OCI-LY1 (cell line): Measurements from ENCODE around the gene PRRT1.

Experiments used
- H2AFZ ChIP-seq: fragments of 200-600 bp; sonication (generic), shearing (Covaris generic); 2 replicates; pipeline ENCODE4 v1.6.0; 2014; ENCODE audit warnings: antibody characterized with exemption, mild to moderate bottlenecking, low read length
- H3F3A ChIP-seq: fragments of 200-600 bp; sonication (generic), shearing (Covaris generic); 2 replicates; pipeline ENCODE4 v1.6.0; 2014; ENCODE audit warnings: mild to moderate bottlenecking, antibody characterized with exemption, low read length, moderate library complexity; ENCODE audit not compliant: insufficient read depth
- H3K27ac ChIP-seq: fragments of 200-600 bp; sonication (generic); 2 replicates; pipeline ENCODE4 v1.5.1; 2014; ENCODE audit warnings: low read length, mixed run types, mild to moderate bottlenecking, low read depth; ENCODE audit not compliant: poor library complexity, severe bottlenecking
- H3K27me3 ChIP-seq: fragments of 200-600 bp; sonication (generic); 2 replicates; pipeline ENCODE4 v1.6.0; 2014; ENCODE audit warnings: antibody characterized with exemption, mild to moderate bottlenecking, low read length, moderate library complexity; ENCODE audit not compliant: insufficient read depth
- H3K36me3 ChIP-seq: fragments of 200-600 bp; sonication (generic); 2 replicates; pipeline ENCODE4 v1.6.1; 2014; ENCODE audit warnings: mild to moderate bottlenecking, antibody characterized with exemption, low read length, moderate library complexity, mixed read lengths; ENCODE audit not compliant: insufficient read depth
- H3K4me1 ChIP-seq: fragments of 200-600 bp; sonication (generic); 2 replicates; pipeline ENCODE4 v1.5.1; 2014; ENCODE audit warnings: mild to moderate bottlenecking, low read length, moderate library complexity; ENCODE audit not compliant: insufficient read depth, severe bottlenecking
- H3K4me2 ChIP-seq: fragments of 200-600 bp; sonication (generic), shearing (Covaris generic); 2 replicates; pipeline ENCODE4 v1.6.1; 2014; ENCODE audit warnings: low read length
- H3K4me3 ChIP-seq: fragments of 200-600 bp; sonication (generic); 2 replicates; pipeline ENCODE4 v1.5.1; 2014; ENCODE audit warnings: low read length, low read depth, mild to moderate bottlenecking, mixed read lengths; ENCODE audit not compliant: poor library complexity, severe bottlenecking
- H3K79me2 ChIP-seq: fragments of 200-600 bp; shearing (Covaris generic); 2 replicates; pipeline ENCODE4 v1.6.1; 2016; ENCODE audit warnings: mixed run types, low read length, mixed read lengths; ENCODE audit not compliant: insufficient read depth
- H3K9ac ChIP-seq: fragments of 200-600 bp; sonication (generic), shearing (Covaris generic); 2 replicates; pipeline ENCODE4 v1.6.1; 2014; ENCODE audit warnings: mild to moderate bottlenecking, low read length, mixed read lengths
- H3K9me2 ChIP-seq: fragments of 200-600 bp; sonication (generic), shearing (Covaris generic); 2 replicates; pipeline ENCODE4 v1.6.1; 2014; ENCODE audit warnings: low read depth, mild to moderate bottlenecking, low read length, mixed read lengths
- H3K9me3 ChIP-seq: fragments of 200-600 bp; shearing (Covaris generic); 2 replicates; pipeline ENCODE4 v1.6.1; 2014; ENCODE audit warnings: low read length, mixed read lengths
- H4K20me1 ChIP-seq: fragments of 200-600 bp; sonication (generic), shearing (Covaris generic); 2 replicates; pipeline ENCODE4 v1.6.0; 2016; ENCODE audit warnings: mild to moderate bottlenecking, low read length; ENCODE audit not compliant: insufficient read depth
- EZH2 ChIP-seq: fragments of 200-600 bp; sonication (generic), shearing (Covaris generic); IDR thresholded peaks from 2 replicates; pipeline ENCODE4 v1.8.0; 2017; ENCODE audit warnings: borderline replicate concordance, mixed run types, mild to moderate bottlenecking, antibody characterized with exemption, low read length, moderate library complexity, mixed read lengths
- TF ChIP-seq, protein P1 (sequence below): fragments of 200-600 bp; sonication (generic), shearing (Covaris generic); IDR thresholded peaks from 2 replicates; pipeline ENCODE4 v1.5.1; 2017; ENCODE audit warnings: mild to moderate bottlenecking, antibody characterized with exemption, low read length, moderate library complexity, mixed read lengths

The PRRT1 gene

DNA sequence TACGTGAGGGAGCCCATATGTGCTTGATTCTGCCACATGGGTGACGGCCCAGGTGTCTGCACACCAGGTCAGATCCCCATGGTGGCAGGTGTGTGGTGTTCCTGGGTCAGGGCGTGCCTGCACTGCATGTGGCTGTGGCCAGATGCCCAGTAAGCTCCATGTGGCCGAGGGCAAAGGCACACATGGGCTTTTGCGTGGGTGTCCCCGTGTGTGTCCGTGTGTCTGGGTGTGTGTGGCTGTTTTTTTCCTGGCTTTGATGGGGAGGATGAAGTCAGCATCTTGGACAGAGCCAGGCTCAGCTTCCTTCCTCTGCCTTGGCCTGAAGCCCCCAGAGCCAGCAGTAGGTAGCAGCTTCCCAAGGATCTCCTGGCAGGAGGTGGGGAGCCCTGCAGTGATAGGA lies 41.1 kb downstream of the PRRT1 start:
- H3K27me3 ChIP-seq, result no peaks in the 10 kb centered on the region
- H3K36me3 ChIP-seq, result peaks cover 8% of the 10 kb centered on the region
- no peak overlapping the region for H2AFZ ChIP-seq
- H3K4me3 ChIP-seq, result no peak overlapping the region
- no peaks in the 10 kb centered on the region for H3F3A ChIP-seq
- H3K9ac ChIP-seq, result no peak overlapping the region
- H3K79me2 ChIP-seq, result no peaks in the 10 kb centered on the region
- TF ChIP-seq EZH2, result no peak
- TF ChIP-seq, protein P1, sequence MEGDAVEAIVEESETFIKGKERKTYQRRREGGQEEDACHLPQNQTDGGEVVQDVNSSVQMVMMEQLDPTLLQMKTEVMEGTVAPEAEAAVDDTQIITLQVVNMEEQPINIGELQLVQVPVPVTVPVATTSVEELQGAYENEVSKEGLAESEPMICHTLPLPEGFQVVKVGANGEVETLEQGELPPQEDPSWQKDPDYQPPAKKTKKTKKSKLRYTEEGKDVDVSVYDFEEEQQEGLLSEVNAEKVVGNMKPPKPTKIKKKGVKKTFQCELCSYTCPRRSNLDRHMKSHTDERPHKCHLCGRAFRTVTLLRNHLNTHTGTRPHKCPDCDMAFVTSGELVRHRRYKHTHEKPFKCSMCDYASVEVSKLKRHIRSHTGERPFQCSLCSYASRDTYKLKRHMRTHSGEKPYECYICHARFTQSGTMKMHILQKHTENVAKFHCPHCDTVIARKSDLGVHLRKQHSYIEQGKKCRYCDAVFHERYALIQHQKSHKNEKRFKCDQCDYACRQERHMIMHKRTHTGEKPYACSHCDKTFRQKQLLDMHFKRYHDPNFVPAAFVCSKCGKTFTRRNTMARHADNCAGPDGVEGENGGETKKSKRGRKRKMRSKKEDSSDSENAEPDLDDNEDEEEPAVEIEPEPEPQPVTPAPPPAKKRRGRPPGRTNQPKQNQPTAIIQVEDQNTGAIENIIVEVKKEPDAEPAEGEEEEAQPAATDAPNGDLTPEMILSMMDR, result no peak
- no peaks in the 10 kb centered on the region for H3K9me3 ChIP-seq
- H3K4me1 ChIP-seq, result no peaks in the 10 kb centered on the region
- H4K20me1 ChIP-seq, result no peaks in the 10 kb centered on the region
- no peak overlapping the region for H3K4me2 ChIP-seq
- no peaks in the 10 kb centered on the region for H3K9me2 ChIP-seq
- H3K27ac ChIP-seq, result no peak overlapping the region

GRCh38 chr6:32109765-32110160 lies 42.0 kb downstream of the PRRT1 start:
- Histone ChIP-seq H3K9me3 (no peaks in the 10 kb centered on the region), H3F3A (no peaks in the 10 kb centered on the region), H3K27me3 (0 out of 2 replicates have a peak, but pooled peaks cover 3% of the 10 kb centered on the region), H3K4me2 (no peak overlapping the region), H4K20me1 (no peaks in the 10 kb centered on the region), H3K9me2 (no peaks in the 10 kb centered on the region), H3K79me2 (no peaks in the 10 kb centered on the region), H3K4me3 (no peak overlapping the region), H3K9ac (no peak overlapping the region), H3K4me1 (no peaks in the 10 kb centered on the region), H3K27ac (no peak overlapping the region), H2AFZ (no peak overlapping the region), H3K36me3 (peaks cover 2% of the 10 kb centered on the region; the same call in 1 of the 2 replicates)
- TF ChIP-seq, protein P1, result no peak
- TF ChIP-seq EZH2, result no peak

- no peaks in the 10 kb centered on the region for H4K20me1 ChIP-seq
- no peak within 1 kb of the TSS for H2AFZ ChIP-seq
- TF ChIP-seq, protein P1, result no peak
- no peak for TF ChIP-seq EZH2
- no peak within 1 kb of the TSS for H3K27ac ChIP-seq
- H3K4me1 ChIP-seq, result no peaks in the 10 kb centered on the region
- H3F3A ChIP-seq, result no peaks in the 10 kb centered on the region
- H3K4me3 ChIP-seq, result no peak within 1 kb of the TSS
- H3K9ac ChIP-seq, result no peak within 1 kb of the TSS
- H3K36me3 ChIP-seq, result no peaks in the 10 kb centered on the region
- H3K9me2 ChIP-seq, result no peaks in the 10 kb centered on the region
- no peaks in the 10 kb centered on the region for H3K79me2 ChIP-seq
- no peak within 1 kb of the TSS for H3K4me2 ChIP-seq
- H3K9me3 ChIP-seq, result no peaks in the 10 kb centered on the region
- H3K27me3 ChIP-seq, result 0 out of 2 replicates have a peak, but pooled peaks cover 3% of the 10 kb centered on the region
Measured at GRCh38 chr6:32109114-32109764, 42.5 kb downstream of the PRRT1 start, which contains the start of gene TNXB. TSS of gene TNXB (minus strand) at chr6:32109338. CDS start at chr6:32098198, 11,140 bp downstream.
